ENCODE results near the gene SMARCA4.

SMARCA4 gene

GRCh38 chr19:11025997-11026396, 65.2 kb downstream of the SMARCA4 start:
- no peak for TF ChIP-seq CTCF (IDR thresholded peaks at IDR 0.05; ENCODE audit: insufficient read depth, missing control alignments)
- DNase-seq (ENCODE audit: insufficient read length, low spot score) (no peak), FAIRE-seq (no peak)

GRCh38 chr19:11027381-11027780, 66.6 kb downstream of the SMARCA4 start:
- DNase-seq (ENCODE audit: insufficient read length, low spot score) = no peak
- no peak for TF ChIP-seq CTCF (IDR thresholded peaks at IDR 0.05; ENCODE audit: insufficient read depth, missing control alignments)
- FAIRE-seq = no peak

GRCh38 chr19:11028146-11028545, 67.3 kb downstream of the SMARCA4 start:
- no peak for TF ChIP-seq CTCF (IDR thresholded peaks at IDR 0.05; ENCODE audit: insufficient read depth, missing control alignments)

GRCh38 chr19:11031421-11032070, 70.7 kb downstream of the SMARCA4 start:
- TF ChIP-seq CTCF (IDR thresholded peaks at IDR 0.05; ENCODE audit: insufficient read depth, missing control alignments) = no peak
- FAIRE-seq (no peak), DNase-seq (ENCODE audit: insufficient read length, low spot score) (no peak)

More at GRCh38 chr19:11028146-11028545, 67.3 kb downstream of the SMARCA4 start:
- FAIRE-seq (no peak), DNase-seq (ENCODE audit: insufficient read length, low spot score) (no peak)

GRCh38 chr19:11033251-11033650, 72.4 kb downstream of the SMARCA4 start:
- no peak for TF ChIP-seq CTCF (IDR thresholded peaks at IDR 0.05; ENCODE audit: insufficient read depth, missing control alignments)
- DNase-seq (ENCODE audit: insufficient read length, low spot score) = no peak
- no peak for FAIRE-seq

- FAIRE-seq (no peak), DNase-seq (ENCODE audit: insufficient read length, low spot score) (no peak)
- TF ChIP-seq CTCF (IDR thresholded peaks at IDR 0.05; ENCODE audit: insufficient read depth, missing control alignments) = no peak
Measured at GRCh38 chr19:11033763-11034162, 72.9 kb downstream of the SMARCA4 start.

GRCh38 chr19:11034449-11035213, 73.8 kb downstream of the SMARCA4 start:
- TF ChIP-seq CTCF (IDR thresholded peaks at IDR 0.05; ENCODE audit: insufficient read depth, missing control alignments) = no peak
- DNase-seq (ENCODE audit: insufficient read length, low spot score) = no peak
- no peak for FAIRE-seq

Data from D721Med (cell line).